CD4-positive, alpha-beta T cell (primary cell): Measurements from ENCODE around the gene ARHGEF6. TPM values are rescaled to one million over a fixed set of nuclear protein-coding genes. Genes with fewer than 3 reads are reported as not detected.
A peak's percentile ranks its signal among the peaks of the same experiment; 100 is the strongest.

Experiments
- ATAC-seq: fragments of 200-7000 bp; cut with Tn5 transposase; one replicate; pipeline ENCODE4 v1.10.0; 2022; ENCODE audit warnings: mild to moderate bottlenecking; ENCODE audit not compliant: poor library complexity
- CTCF ChIA-PET: fragments of 350-600 bp; sonication (Branson Sonifier 250); formaldehyde crosslinking; loops from one replicate; lab custom pipeline; 2021; ENCODE audit warnings: antibody characterized with exemption, inconsistent platforms; lab: Charles Lee
- POLR2A ChIA-PET: fragments of 350-600 bp; sonication (Branson Sonifier 250); formaldehyde crosslinking; loops from one replicate; lab custom pipeline; 2021; ENCODE audit warnings: antibody characterized with exemption, inconsistent platforms; lab: Charles Lee
- DNase-seq, 14 experiments: peaks; one replicate each; pipeline ENCODE4 v3.0.0-alpha.2; 2013 to 2020; ENCODE audit warnings: mixed read lengths in 2 of 14
- H3K27ac ChIP-seq, 2 donors: one replicate each; pipeline versions ENCODE4 v1.5.1 to v1.7.0; 2013; ENCODE audit warnings: low read length in 2 of 2, low read depth in 1 of 2, mild to moderate bottlenecking in 1 of 2
- H3K27me3 ChIP-seq, 2 experiments: 1 replicate in 1 of 2; 2 replicates in 1 of 2; pipeline versions ENCODE4 v1.6.1 to v1.7.0; 2013; ENCODE audit warnings: low read length in 2 of 2, control low read depth in 1 of 2, mild to moderate bottlenecking in 1 of 2, moderate library complexity in 1 of 2; ENCODE audit not compliant: insufficient read depth in 2 of 2, control insufficient read depth in 1 of 2
- H3K36me3 ChIP-seq: one replicate; pipeline ENCODE4 v1.6.1; 2013; ENCODE audit warnings: low read length, control low read depth; ENCODE audit not compliant: insufficient read depth
- H3K4me1 ChIP-seq: one replicate; pipeline ENCODE4 v1.6.1; 2013; ENCODE audit warnings: low read length, control low read depth; ENCODE audit not compliant: insufficient read depth
- H3K4me3 ChIP-seq: one replicate; pipeline ENCODE4 v1.5.1; 2013; ENCODE audit warnings: mild to moderate bottlenecking, low read length, moderate library complexity
- H3K9me3 ChIP-seq, 2 experiments: 1 replicate in 1 of 2; 2 replicates in 1 of 2; pipeline versions ENCODE4 v1.6.1 to v1.7.0; 2013; ENCODE audit warnings: low read length in 2 of 2, mild to moderate bottlenecking in 2 of 2, control low read depth in 1 of 2, moderate library complexity in 1 of 2; ENCODE audit not compliant: control insufficient read depth in 1 of 2, insufficient read depth in 1 of 2
- H3K27ac Mint-ChIP-seq: one replicate; pipeline ENCODE4 v1.8.0; 2020; ENCODE audit warnings: mixed read lengths
- H3K27me3 Mint-ChIP-seq: one replicate; pipeline ENCODE4 v1.8.0; 2021; ENCODE audit warnings: mixed read lengths
- H3K36me3 Mint-ChIP-seq: one replicate; pipeline ENCODE4 v1.8.0; 2021; ENCODE audit warnings: low read depth, mixed read lengths
- H3K4me1 Mint-ChIP-seq: one replicate; pipeline ENCODE4 v1.8.0; 2021; ENCODE audit warnings: low read depth, mixed read lengths
- H3K4me3 Mint-ChIP-seq: one replicate; pipeline ENCODE4 v1.8.0; 2020; ENCODE audit warnings: mild to moderate bottlenecking, mixed read lengths
- H3K9me3 Mint-ChIP-seq: one replicate; pipeline ENCODE4 v1.8.0; 2020; ENCODE audit warnings: mixed read lengths
- CTCF ChIP-seq: fragments of 200-600 bp; IDR thresholded peaks from one replicate; pipeline ENCODE4 v1.8.0; 2022; ENCODE audit warnings: antibody characterized with exemption, mild to moderate bottlenecking
- intact Hi-C, 2 experiments: fragments of 100-400 bp; cut with DNase I in 1 of 2; cut with micrococcal nuclease in 1 of 2; formaldehyde crosslinking; loops; one replicate each; pipeline versions ENCODE4 v1.15.1 to v1.9.0; 2023 to 2025; cut with DNase I, micrococcal nuclease
- total RNA-seq, 174 experiments: library from RNA in 2 of 174; stranded (reverse) in 2 of 174; gene quantifications; one replicate each; pipeline ENCODE4 v1.2.3 and lab custom pipeline; 2021 to 2026

Gene ARHGEF6
- total RNA-seq, 2 experiments from 2014 or later = 43.3 to 45.3 TPM

GRCh38 chrX:136660896-136661295, 119.8 kb downstream of the ARHGEF6 start:
- Histone ChIP-seq H3K27me3 (no peaks in the 10 kb centered on the region), H3K4me1 (peaks cover 86% of the 10 kb centered on the region), H3K27ac (peak overlapping the region; percentile 60 to 65), H3K9me3 (no peaks in the 10 kb centered on the region), H3K36me3 (peaks cover 69% of the 10 kb centered on the region), H3K4me3 (no peak overlapping the region)
- Mint-ChIP-seq H3K4me1 (peaks cover 93% of the 10 kb centered on the region), H3K9me3 (no peaks in the 10 kb centered on the region), H3K27ac (peak overlapping the region; percentile 92), H3K27me3 (no peaks in the 10 kb centered on the region), H3K4me3 (peak overlapping the region; percentile 49), H3K36me3 (peaks cover 96% of the 10 kb centered on the region)
- intact Hi-C loops = no loop called here
- CTCF ChIA-PET = no interaction called here
- TF ChIP-seq CTCF = no peak
- no peak for DNase-seq
- ATAC-seq = no peak
- POLR2A ChIA-PET = interaction anchor here (0.9 to 4.5 kb wide), 11 partner anchors 11 to 106 kb away, joined by 3 to 72 read pairs (median 6); no protein-coding TSS in a partner anchor

- CTCF ChIA-PET = interaction anchor here (1.1 to 1.6 kb wide), 4 partner anchors 22 to 52 kb away, joined by 3 to 5 read pairs (median 4); no protein-coding TSS in a partner anchor
- no peaks in the 10 kb centered on the region for H3K27me3 Mint-ChIP-seq
- Histone ChIP-seq H3K27me3 (no peaks in the 10 kb centered on the region), H3K27ac (peak overlapping the region; percentile 48 to 74), H3K36me3 (peaks cover 74% of the 10 kb centered on the region), H3K4me1 (peaks cover 78% of the 10 kb centered on the region), H3K4me3 (peak overlapping the region; percentile 36), H3K9me3 (no peaks in the 10 kb centered on the region)
- H3K4me3 Mint-ChIP-seq = peak overlapping the region; percentile 99
- peaks cover 96% of the 10 kb centered on the region for H3K36me3 Mint-ChIP-seq
- H3K4me1 Mint-ChIP-seq = peaks cover 96% of the 10 kb centered on the region
- intact Hi-C loops = loop anchor here in 1 of 2 experiments (1.0 kb wide), 1 partner anchor 9 kb away; no protein-coding TSS in a partner anchor
- peak in 4 of 14 experiments; percentile 24 to 46 (median 42) for DNase-seq
- ATAC-seq = peak; percentile 34
- POLR2A ChIA-PET = interaction anchor here (0.7 to 4.5 kb wide), 19 partner anchors 8 to 103 kb away, joined by 3 to 72 read pairs (median 8); no protein-coding TSS in a partner anchor
- no peaks in the 10 kb centered on the region for H3K9me3 Mint-ChIP-seq
- peak overlapping the region; percentile 92 for H3K27ac Mint-ChIP-seq
- TF ChIP-seq CTCF = no peak
Observed at GRCh38 chrX:136659174-136659573, 121.6 kb downstream of the ARHGEF6 start.

- H3K4me3 ChIP-seq = peak overlapping the region; percentile 36
- CTCF ChIA-PET = interaction anchor here (0.8 to 1.6 kb wide), 5 partner anchors 11 to 110 kb away, joined by 3 to 4 read pairs (median 3); no protein-coding TSS in a partner anchor
Observed at GRCh38 chrX:136658151-136658550, 122.6 kb downstream of the ARHGEF6 start.

More at GRCh38 chrX:136658151-136658550, 122.6 kb downstream of the ARHGEF6 start:
- Mint-ChIP-seq H3K27me3 (no peaks in the 10 kb centered on the region), H3K36me3 (peaks cover 97% of the 10 kb centered on the region), H3K9me3 (no peaks in the 10 kb centered on the region), H3K27ac (peak overlapping the region; percentile 92), H3K4me3 (peak overlapping the region; percentile 99), H3K4me1 (peaks cover 98% of the 10 kb centered on the region)
- POLR2A ChIA-PET = interaction anchor here (0.6 to 4.5 kb wide), 31 partner anchors 7 to 222 kb away, joined by 3 to 72 read pairs (median 6); partner anchors contain the start of gene RBMX
- ATAC-seq (peak; percentile 10), DNase-seq (peak in 5 of 14 experiments; percentile 16 to 50 (median 45))
- intact Hi-C loops = no loop called here
- peaks cover 78% of the 10 kb centered on the region for H3K36me3 ChIP-seq
- H3K27me3 ChIP-seq = no peaks in the 10 kb centered on the region
- peak overlapping the region; percentile 74 to 75 for H3K27ac ChIP-seq
- no peak for TF ChIP-seq CTCF
- H3K4me1 ChIP-seq = peaks cover 76% of the 10 kb centered on the region
- H3K9me3 ChIP-seq = no peaks in the 10 kb centered on the region
